Measurements from ENCODE around the gene KRT86.
"Not testable (repeated sequence)": the region's sequence is repeated elsewhere in the genome, so short reads cannot be mapped to it uniquely, and the experiment has no call there.

Gene KRT86

GRCh38 chr12:52295663-52296062 is 21.2 kb downstream of the KRT86 start:
- DNase-seq = no peak

DNA sequence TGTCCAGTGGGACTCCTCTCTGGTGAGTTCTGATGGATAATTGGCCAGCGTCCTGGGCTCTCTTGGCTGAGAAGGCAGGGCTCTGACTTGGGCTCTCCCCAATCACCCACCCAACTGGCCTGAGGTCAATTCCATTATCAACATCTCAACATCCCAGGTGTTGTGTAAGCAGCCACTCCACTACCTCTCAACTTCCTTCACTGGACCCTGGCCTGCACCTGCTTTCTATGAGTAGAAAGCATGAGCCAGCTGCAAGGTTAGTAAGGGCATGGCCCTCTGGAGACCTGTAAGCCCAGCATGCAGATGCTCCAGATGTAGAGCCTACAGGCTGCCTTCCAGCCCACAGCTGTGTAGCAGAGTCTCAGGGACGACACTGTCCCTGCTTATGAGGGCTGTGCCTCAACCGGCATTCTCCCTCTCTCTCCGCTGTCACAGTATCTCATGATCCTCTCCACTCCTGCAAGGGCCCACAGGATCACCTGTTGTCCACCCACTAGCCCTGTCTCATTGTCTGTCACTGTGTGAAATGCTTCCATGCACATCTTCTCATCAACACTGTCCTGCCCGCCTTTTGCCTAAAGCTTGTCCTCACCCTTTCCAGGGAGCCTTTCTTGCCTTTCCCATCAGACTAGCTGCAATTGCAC is 22.2 kb downstream of the KRT86 start:
- DNase-seq = no peak

- no peak for DNase-seq
These were observed 24.3 kb downstream of the KRT86 start for GRCh38 chr12:52298677-52299190.

DNA sequence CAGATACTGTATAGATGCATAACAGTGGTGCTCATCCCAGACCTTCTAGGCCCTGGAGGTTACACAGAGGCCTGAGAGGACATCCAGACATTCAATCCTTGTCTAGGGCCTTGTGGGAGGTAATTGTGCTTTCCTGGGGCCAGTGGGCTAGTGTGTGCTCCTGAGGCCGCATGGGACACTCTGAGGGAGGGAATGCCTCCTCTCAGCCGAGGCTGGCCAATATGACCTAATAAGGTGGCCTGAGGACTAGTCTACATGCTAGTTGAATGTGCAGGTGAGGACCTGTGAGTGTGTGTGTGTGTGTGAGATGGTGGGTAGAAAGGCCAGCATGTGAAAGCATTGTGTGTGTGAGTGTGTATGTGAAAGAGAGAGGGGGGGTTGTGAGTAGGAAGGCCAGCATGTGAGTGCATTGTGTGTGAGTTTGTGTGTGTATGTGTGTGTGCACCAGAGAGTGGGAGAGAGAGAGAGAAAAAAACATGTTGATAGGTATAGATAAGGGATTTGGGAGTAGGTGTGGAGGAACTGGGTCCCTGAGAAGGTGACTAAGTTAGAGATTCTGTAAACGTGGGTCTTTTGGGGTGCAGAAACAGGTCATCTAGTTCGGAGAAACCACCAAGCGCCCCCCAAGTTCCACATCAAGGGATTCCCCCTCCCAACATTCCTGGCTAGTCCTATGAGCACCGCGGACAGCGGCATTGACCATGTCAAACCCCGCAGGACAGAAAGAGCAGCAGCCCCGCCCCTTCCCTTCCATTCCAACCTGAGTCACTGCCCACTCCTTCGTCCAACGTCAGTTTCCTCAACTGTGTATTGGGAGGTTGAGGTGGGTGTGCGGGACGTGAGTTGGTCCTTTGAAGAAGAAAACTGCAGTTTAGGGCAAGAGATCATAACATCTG is 26.6 kb downstream of the KRT86 start:
- DNase-seq = no peak

DNA sequence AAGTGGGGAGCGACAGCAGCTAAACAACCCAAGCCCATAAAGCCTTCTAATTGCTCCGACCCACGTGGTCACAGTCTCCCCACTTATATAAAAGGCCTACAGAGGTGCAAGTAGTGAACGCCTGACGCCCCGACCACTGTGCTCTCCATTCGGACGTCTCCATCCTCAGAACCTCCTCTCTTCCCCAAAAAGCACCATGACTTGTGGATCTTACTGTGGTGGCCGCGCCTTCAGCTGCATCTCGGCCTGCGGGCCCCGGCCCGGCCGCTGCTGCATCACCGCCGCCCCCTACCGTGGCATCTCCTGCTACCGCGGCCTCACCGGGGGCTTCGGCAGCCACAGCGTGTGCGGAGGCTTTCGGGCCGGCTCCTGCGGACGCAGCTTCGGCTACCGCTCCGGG is 27.3 kb downstream of the KRT86 start:
- not testable (repeated sequence) for DNase-seq

DNA sequence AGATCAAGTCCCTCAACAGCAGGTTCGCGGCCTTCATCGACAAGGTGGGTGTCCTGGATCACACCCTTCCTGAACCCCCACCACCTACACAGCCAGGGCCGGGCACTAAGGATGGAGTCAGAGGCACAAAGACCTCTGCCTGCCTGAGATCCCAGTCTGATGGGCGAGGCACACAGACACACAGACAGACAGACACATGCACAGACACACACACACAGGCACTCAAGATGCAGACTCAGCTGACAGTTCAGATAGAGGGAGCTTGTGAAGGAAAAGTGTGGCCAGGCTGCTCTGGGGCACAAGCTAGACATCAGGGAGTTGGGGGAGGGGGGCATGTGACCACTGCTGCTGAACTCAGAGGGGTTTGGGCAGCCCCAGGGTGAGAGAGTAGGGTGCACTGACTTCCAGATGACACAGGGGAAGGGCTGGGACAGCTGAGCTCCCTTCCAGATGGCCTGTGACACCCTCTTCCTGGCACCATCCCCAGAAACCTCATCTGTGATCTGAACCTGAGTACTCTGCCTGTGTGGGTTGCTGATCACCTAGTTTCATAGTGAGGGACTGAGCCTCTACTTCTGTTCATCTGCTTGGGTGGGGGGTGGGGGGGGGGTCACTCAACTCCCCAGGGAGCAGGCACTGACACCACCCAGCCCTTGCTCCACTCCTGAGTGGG is 27.9 kb downstream of the KRT86 start:
- DNase-seq = not testable (repeated sequence)

GRCh38 chr12:52304941-52305411 is 30.5 kb downstream of the KRT86 start:
- peak in 1 of 5 experiments; percentile 27 for DNase-seq

- no peak for DNase-seq
These were observed 31.7 kb downstream of the KRT86 start for GRCh38 chr12:52305921-52306705.

DNA sequence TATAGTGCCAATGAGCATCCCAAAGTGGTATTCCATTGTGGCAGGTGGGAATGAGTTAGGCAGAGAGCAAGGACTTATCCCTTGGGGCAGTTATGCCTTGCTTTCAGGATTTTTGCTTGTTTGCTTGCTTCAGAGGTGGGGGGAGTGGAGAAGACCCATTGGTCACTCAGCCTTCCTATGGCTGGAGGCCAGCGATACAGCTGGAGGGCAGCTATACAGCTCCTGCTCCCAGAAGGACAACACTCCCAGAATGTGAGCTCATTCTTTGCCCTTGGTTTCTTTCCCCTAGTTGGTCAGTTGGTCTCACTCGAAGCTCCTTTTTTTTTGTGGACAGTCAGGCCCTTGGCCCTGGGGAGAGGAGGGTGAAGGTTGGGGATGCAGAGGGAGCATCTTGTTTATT is 32.3 kb downstream of the KRT86 start:
- DNase-seq = no peak

DNA sequence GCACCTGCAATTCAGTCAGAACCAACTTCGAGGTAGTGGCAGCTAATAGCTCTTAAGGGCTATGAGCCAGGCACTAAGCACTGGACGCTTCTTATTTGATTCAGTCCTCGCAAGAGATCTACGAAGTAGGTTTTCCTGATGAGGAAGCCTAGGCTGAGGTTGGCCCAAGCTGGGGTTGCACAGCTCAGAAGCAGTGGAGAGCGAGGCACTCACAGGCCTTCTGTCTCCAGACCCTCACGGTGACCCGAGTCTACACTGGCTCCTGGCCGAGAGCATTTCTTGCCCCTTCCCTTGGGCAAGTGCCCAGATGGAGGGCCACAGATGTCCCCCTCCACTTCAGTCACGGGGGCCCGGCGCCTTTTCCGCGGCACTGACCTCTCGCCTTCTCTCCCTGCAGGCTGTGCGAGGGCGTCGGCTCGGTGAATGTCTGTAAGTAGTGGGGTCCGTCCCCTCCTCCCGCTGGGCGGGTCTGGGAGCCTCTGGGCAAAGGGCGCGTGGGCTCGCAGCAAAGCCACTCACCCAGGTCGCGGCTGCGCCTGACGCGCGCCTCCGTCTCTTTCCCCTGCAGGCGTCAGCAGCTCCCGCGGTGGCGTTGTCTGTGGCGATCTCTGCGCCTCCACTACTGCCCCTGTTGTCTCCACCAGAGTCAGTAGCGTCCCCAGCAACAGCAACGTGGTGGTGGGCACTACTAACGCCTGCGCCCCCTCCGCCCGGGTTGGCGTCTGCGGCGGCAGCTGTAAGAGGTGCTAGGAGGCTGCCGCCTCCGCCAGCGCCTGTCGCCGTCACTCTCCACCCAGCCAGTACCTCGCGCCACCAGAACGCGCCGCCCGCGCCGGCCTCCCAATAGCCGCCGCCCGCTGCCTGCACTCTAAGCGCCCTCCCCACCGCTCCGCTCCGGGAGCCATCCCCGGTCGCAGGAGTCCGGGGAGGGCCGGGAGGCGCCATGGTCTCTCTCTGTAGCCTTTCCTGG is 33.7 kb downstream of the KRT86 start:
- DNase-seq = peak in 3 of 5 experiments; percentile 8 to 53 (median 30)

DNA sequence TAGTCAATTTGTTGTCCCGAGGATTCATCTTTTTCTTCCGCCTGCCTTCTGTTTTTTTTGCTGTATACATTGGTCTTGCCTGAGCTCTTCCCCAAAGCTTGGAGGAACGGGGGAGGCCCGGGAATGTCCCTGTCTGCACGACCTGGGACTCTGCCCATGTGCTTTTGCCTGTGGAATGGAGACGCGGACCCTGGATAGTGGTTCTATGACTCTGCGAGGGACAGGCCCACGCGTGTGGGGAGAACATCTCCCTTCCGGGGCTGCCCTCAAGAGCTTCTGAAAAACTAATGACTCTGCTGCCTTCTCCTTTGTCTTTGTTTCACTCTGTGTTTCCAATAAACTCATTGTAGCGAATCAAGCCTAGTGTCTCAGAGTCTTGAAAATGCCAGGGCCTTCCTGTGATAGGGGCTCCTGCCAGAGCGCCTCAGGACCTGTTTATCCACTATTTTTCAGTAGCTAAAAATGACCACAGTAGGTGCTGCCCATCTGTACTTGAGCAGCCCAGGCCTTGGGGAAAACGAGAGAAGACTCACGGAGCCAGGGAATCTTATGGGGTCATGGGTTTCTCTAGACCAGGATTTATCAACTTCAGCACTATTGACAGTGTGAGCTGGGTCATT is 34.5 kb downstream of the KRT86 start:
- DNase-seq = no peak

GRCh38 chr12:52310622-52311284 is 36.3 kb downstream of the KRT86 start:
- no peak for DNase-seq

- no peak for DNase-seq
These were observed 36.8 kb downstream of the KRT86 start for GRCh38 chr12:52311285-52311648.

GRCh38 chr12:52312086-52312485 is 37.6 kb downstream of the KRT86 start:
- no peak for DNase-seq

GRCh38 chr12:52313461-52313860 is 39.0 kb downstream of the KRT86 start:
- no peak for DNase-seq

DNA sequence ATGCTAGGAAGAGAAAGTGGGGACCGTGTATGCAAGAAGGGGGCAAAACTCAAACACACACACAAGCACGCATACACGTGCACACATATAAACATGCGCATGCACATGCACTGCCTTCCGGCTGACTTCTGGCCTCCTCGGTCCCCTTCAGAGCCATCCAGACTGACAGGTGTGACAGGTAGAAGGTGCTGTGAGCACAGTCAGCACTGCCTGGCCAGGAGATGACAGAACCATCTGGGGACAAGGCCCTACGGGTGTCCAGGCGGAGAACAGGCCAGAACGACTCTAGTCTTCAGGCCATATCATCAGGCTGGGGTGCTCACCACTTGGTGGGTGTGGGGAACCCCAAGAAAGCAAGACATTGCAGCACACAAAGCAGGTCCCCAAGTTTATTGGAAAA is 39.5 kb downstream of the KRT86 start:
- DNase-seq = no peak

DNA sequence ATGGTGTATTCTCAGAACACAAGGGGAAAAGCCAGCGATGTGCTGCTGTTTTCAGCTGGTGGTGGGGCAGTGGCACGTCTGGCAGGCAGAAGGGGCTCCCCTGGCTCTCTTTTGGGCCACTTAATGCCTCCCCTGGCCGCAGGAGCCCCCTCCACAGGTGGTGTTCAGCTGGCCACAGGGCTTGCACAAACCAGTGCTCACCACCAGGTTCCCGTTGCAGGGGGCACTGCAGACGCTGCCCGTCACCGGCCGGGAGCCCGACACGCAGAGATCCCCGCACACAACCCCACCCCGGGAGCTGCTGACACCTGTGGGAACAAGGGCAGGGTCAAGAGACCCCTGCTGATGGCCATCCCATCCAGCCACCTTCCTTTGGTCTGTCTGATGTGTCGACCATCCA is 40.1 kb downstream of the KRT86 start:
- no peak for DNase-seq

GRCh38 chr12:52315721-52316120 is 41.3 kb downstream of the KRT86 start:
- DNase-seq = peak in 1 of 5 experiments; percentile 31

DNA sequence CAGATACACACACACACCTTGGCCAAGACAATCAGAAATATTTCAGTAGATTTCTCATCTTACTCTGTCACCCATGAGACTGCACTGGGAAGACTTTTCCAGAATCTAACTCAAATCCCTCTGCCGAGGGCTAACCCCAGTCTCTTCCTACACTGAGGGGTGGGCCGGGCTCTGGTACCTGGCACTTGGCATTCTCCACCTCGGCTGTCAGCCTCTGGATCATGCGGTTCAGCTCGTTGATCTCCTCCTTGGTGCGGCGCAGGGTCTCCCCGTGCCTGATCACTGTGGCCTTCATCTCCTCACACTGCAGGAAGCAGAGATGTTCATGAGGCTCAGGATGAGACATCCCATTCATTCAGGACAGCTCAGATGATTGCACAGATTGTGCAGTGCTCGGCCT is 41.8 kb downstream of the KRT86 start:
- no peak for DNase-seq

GRCh38 chr12:52316701-52317100 is 42.3 kb downstream of the KRT86 start:
- DNase-seq = no peak

Measured in T-helper 2 cell (primary cell).